ENCODE results near the gene NDUFS8.

NDUFS8 gene

DNA sequence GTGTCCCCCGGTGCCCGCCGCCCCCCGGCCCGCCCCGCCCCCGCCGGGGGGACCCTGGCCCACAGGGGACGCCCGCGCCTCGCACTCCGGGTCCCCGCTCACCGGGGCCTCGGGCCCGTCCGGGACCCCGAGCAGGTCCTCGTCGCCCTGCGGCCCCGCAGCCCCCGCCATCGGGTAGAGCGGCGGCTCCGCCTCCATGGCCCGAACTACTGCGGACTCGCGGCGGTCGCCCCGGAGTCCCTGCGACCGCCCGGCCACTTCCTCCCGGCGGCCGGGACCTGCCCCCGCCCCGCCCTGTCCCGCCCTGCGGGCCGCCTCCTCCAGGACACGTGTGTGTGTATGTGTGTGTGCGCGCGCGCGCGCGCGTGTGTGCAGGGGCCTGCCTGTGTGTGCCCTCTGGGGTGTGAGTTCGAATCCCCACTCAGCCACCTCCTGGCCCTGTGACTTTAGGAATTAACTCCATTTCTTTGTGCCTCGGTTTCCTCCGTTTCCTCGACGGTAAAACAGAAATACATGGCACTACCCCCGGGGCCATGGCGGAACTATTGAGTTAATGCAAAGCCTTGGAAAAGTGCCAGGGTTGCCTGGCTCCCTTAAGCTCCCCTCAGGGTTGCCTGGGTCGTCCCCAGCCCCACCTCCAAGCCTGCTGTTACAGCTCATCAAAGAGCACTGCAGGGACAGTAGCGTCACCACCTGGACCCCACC, 26.5 kb upstream of the NDUFS8 start, which contains the start of gene UNC93B1:
Gene UNC93B1, minus strand, starts transcription at position 252 of the 705 bp plus-strand sequence. Its CDS starts 54 bp downstream, at position 198.
- DNase-seq = no peak

DNA sequence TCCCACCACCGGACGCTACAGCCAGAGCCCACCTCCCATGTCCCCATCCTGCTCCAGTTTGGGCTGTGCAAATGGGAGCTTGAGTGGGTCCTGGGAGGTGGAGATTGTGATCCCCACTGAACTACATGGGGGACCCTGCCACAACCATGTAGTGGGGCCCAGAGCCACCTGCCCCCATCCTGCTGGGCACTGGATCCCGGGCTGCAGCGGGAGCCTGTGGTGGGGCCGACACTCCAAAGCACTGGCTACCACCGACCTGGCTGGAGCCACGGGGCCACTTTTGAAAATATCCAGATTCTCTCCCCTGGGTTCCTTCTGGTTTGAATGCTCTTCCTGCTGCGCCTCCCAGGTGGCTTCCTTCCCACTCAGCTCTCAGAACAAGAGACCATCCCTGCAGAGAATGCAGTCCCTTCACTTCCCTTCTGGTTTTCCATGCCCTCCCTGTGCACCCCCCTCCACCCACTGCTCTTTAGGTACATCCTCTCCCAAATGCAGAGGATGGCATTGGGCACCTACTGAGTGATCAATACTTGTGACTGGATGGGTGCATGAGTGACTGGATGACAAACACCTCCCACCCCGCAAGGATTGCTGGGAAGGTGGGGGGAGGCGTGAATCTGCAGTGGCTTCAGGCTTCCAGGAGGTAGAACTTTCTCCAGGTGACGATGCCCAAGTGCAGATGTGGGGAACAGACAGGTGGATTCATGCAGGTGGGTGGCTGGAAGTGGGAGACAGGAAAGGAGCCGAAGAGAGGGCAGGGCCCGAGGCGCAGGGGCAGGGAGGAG, 25.7 kb upstream of the NDUFS8 start:
- DNase-seq = no peak

DNA sequence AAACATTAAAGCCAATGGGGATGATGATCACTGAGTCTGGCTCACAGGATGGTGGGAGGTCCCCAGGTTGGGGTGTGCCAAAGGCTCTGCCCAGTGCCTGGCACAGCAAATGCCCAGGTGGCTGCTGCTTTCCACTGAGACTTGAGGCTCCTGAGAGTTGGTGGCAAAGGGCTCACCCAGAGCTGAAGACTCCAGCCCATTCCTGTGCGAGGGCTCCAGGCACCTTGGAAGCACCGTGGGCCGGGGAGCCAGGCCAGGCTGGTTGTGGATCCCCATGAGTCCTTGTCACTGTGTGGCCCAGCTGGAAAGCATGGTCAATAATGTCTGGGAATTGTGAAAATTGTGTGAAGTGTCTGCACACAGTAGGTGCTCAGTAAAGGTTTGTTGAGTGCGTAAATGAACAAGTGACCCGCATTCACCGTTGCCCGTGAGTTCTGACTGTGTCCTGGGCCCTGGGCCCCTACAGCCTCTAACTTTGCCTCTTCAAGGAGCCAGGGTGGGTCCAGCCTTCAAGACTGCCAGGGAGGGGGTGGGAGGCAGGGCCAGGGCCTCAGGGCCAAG, 23.8 kb upstream of the NDUFS8 start:
- DNase-seq = no peak

DNA sequence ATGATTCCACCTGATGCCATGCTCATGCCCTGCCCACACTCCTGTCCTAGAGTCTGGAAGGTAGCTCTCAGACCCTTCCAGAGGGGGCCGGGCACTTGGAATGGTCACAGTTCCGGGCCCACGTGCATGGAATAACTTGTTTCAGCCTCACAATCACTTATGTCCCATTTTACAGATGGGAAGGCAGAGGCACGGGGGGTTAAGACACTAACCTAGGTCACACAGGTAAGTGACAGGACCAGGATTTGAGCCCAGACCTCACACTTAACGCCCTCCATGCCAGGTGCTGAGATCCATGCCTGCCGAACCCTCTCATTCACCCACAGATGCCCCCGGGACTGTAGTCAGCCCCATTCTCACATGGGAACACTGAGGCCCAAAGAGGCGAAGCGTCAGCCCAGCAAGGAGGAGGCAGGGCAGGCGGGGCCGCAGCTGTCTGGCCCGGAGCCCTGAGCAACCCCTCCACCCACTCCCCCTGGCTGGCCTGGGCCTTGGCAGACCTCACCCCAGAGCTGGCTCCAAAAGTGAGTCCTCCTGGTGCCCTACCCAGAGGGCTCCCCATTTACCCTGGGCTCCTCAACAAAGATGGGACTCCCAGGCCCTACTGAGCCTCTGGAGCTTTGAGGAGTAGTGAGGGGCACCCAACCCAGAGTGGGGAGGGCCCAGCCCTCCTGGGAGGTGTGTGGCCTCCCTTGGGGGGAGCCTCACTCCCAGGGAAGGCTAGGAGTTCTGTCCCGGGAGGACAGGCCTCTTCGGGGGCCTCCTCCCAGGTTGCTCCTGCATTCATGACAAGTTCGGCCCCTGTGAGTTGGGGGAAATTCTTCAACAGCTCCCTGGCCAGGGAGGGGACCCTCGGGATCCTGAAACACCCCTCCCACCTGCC, 22.7 kb upstream of the NDUFS8 start:
- no peak for DNase-seq

DNA sequence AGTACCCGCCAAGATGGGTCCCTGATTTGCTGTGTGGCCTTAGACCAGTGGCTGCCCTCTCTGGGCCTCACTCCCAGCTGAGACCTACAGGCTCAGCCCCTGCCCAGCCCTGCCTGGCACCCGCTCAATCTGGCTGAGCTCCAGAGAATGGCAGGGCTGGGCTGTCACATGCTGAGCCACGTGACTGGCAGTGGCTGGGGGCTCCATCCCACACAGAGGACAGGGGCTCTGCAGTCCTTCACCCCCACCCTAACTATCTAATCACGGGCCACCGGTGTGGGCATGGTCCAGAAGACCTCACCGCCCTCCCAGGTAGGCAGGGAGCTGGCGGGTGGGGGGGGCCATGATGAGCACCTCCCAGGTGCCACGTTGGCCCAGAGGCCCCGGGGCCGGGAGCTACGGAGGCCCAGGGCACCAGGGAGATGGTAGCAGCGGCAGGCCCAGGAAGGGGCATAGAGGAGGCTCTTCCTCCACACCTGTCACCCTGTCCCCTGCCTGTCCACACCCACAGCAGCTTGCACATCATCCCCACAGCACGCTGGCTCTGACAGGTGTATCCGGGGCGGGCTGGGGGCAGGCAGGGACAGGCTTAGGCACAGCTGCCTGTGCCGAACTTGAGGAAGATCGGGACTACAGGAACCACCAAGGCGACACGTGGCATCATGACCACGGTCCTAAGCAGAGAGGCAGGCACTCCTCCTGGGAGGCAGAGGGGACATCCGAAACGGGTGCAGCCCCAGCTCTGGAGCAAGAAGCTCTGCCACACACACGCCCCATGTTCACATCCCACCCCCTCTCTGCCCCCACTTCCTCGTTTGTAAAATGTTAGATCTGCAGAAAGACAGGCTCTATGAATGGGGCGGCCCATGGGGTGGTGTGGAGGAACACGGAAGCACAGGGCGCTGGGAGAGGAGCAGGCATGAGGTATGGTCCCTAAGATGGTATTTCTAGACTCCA, 21.8 kb upstream of the NDUFS8 start:
- DNase-seq = no peak

DNA sequence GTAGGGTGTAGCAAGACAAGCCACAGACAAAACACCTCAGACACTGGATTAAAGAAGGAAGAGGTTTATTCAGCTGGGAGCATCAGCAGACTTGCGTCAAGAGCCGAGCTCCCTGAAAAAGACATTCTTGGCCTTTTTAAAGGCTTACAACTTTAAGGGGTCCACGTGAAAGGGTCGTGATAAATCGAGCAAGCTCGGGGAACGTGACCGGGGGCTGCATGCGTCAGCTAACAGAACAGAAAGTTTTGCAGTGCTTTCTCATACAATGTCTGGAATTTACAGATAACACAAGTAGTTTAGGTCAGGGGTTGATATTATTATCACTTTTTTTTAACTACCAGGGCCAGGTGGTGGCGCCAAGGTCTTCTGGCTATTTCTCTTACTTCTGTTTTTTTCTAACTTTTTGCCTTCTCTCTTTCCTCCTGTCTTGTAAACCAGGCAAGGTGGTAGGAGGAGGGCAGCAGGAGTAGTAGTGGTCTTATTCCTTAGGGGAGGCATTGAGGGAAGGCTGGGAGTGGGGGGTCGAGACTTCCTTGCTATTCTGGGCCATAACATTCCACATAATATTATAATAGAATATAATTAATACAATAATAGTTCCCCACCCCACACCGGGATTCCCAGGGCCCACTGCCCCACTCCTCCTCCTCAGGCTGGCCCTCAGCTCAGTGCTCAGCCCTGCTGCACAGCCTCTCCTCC, 20.9 kb upstream of the NDUFS8 start:
- DNase-seq = no peak

DNA sequence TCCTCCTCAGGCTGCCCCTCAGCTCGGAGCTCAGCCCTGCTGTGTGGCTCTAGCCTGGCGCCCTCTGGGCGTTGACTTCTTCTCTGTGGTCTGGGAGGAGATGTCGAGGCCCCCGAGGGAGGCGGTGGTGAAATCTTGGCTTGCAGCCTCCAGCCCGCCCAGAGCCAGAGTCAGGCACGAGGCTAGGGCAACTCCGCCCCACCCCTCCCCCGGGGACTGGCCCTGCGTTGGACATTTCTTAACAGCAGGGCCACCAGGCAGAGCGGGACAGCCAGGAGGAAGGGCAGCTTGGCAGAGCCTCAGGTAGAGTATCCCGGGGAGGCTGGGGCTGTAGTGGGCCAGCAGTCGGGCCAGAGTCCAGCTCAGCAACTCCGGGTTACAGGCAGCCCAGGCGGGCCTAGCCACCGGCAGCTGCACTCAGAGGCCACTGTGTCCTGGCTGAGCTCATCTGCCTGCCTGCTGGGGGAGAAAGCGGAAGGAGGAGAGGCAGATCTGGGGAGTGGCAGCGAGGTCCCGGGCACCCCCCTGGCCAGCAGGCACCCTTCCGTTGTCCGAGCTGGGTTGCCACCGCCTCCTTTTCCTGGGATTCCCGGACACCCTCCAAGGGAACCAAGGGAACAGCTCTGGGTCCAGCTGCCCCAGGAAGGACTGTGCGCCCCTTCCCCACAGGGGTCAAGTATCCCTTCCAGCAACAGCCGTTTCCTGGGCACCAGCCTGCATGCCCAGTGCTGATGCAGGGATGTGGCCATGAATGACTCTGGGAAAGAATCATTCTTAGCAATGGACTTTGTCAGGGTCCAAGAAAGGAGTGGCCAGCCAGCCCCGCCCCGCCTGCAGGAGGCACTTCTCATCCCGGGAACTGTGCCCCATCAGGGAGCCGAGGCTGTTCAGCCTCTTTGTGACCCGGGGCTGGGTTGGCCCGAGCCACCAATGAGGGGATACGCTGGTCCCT, 20.1 kb upstream of the NDUFS8 start, which contains the start of gene ALDH3B1:
Gene ALDH3B1, plus strand, starts transcription at position 238 of the 952 bp plus-strand sequence. CDS start 4,971 bp downstream, outside the sequence.
- peak; percentile 85 for DNase-seq

DNA sequence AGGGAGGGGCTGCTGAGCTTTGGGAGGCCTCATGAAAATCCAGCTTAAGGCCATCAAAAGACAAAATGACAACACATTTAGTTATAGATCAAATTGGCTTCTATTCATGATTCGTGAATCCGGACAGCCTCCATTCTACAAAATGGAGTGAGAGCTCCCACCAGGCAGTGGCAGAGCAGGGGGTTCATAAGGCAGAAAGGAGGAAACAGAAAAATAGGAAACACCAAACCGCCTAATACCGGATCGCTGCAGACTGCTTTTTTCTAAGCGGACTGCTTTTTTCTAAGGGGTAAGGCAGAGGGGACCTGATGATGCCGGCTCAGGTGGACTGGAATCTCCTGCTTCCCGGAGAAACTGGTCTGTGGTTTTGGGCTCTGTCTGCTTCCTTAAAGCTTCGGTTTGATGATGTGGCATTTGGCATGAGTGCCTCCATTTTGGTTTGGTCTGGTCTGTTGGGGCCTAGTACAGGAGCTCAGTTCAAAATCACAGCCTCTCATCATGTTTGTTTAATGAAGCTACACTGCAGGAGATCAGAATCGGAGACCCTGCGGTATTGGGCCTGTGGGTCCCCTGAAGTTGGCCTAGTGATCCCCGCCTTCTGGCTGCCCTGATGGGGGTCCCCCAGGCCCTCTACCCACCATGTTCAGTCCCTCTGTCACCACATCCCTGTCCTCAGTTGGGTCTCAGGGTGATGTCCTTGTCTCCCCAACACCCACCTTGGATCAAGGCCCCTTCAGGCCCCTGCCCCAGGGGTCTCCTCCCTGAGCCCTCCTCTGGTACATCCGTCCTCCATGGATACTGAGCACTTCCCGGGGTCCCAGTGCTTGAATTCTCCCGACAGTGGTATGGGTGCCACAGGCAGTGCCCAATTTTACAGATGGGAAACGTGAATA, 19.2 kb upstream of the NDUFS8 start:
- DNase-seq = no peak

DNA sequence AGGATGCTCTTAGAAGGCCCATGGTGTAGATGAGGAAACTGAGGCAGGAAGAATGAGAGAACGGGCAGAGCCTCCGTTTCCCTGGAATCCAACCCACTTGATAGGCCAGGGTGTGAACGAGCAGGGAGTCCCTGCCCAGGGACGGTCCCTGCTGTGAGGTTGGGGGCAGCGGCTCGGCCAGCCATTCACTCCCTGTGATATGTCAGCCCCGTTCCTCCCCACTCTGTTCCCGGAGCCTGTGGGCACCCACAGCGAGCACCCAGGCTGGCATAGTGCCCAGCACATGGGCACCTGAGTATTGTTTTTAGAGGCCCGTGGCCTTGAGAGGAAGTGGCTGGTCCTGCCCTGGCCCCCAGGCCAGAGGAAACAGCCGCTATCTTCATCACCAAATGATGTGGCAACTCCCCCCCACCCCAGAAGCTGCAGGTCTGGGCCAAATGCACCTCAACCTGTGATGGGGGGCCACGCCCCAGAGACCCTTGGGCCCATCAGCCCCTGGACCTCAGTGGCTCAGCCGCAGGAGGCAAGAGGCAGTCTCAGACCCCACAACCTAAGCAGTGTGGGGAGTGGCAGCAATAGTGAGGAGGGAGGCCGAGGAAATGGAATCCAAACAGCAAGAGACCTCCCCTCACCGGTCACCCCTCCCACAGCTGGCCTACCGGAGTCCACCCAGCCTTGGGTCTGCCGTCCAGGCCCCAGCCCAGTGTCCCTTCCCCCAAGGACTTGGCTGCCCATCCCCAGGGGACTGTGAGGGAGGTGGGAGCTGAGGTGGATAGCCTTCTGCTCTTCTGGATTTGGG, 18.2 kb upstream of the NDUFS8 start:
- DNase-seq = no peak

DNA sequence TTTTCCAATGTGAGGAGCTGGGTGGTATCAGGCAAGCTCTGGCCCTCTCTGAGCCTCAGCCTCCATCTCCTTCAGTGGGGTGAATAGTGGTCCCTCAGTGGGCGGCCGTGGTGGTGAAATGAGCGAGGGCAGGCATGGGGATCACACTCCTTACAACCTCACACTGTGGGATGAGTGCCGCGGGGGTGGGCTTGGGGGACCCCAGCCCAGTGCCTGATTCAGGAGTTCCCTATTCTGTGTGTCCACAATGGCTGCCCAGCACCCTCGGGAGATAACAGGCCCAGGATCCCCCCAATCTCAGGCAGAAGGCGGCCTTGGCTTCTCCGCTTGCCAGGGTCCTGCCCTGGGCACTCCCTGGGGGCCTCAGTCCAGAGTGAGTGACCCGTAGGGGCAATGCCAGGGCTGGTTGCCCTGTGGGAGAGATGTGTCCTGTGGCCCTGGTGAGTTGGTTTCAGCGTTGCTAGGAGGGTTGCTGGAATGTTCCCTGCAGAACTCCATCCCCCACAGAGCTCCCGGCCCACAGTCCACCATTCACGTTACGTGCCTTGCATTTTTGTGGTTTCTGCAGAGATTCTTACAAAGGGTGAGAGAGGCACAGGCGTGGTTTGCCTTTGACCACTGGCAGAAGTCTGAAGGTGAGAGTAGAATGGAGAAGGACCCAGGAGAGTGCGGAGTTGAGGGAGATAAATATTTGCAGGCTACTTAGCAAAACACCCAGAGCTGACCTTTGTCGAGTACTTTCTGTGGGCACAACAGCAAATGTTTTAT, 17.5 kb upstream of the NDUFS8 start:
- DNase-seq = no peak

DNA sequence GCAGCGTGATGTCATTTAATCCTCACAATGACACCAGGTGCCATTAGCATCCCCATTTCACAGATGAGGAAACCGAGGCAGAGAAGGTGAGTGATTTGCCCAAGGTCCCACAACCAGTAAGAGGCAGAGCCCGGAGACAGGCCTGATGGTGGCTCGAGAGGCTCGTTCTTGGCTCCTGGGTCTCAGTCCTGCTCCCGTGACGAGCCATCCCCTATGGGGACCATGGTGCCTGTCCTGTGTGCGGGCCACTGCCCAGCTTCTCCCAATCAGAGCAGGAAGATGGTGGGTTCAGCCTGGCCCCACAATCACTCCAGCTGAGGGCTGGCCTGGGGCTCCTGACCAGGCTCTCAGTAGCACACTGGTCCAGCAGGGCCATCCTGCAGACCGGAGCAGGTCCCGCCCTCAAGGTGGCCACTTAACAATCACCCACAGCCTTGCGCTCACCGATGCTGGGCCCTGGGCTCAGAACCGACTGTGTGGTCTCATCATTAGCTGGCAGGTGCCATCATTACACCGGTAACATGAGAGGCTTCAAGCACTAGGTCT, 16.8 kb upstream of the NDUFS8 start:
- no peak for DNase-seq

DNA sequence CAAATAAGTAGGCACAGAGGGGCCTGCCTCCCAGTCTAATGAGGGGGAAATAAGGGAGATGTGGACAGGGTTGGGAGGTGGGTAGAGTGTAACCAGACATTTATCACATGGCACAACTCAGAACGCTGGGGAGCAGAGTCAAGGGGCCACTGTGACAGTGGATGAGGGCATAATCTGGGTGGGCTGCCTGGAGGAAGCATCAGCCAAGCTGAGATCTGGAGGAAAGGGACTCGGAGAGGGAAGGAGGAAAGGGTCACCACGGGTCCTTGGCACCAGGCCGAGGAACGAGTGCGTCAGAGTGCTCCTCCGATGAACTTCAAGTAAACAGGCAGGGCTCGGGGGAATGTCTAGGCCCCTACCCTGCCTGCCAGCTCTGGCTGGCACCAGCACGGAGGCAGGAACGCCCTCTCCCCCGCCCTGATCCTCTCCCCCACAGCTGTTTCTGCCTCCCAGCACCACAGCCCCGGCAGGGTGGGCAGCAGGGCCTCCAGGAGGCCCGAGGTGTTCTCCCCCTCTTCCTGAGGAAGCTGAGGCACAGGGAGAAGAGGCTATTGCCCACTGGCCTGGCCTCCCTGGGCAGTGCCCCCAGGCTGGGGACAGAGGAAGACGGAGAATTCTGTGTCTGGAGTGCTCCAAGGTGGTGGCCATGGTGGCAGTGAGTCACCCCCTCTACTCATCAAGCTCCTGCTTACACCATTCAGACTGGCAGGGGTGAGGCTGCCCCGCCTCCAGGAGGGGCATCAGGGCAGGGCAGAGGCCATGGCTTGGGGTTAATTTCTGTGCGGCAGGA, 16.1 kb upstream of the NDUFS8 start:
- DNase-seq = peak; percentile 42

DNA sequence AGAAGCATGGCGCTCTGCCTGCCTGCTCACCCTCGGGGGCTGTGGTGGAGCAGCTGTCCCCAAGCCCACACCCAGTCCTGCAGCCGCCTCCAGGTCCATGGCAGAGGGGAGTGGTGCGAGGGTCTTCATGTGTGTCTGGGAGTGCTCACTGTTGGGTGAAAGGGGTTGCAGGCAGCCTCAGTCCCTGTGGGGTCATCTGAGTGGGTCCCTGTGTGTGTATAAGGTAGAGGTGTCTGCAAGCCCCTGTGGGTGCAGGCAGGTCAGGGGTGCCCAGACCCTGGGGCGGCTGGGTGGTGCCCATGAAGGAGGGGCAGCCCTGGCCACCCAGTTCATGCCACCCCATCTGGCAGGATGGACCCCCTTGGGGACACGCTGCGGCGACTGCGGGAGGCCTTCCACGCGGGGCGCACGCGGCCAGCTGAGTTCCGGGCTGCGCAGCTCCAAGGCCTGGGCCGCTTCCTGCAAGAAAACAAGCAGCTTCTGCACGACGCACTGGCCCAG, 15.5 kb upstream of the NDUFS8 start:
- no peak for DNase-seq

DNA sequence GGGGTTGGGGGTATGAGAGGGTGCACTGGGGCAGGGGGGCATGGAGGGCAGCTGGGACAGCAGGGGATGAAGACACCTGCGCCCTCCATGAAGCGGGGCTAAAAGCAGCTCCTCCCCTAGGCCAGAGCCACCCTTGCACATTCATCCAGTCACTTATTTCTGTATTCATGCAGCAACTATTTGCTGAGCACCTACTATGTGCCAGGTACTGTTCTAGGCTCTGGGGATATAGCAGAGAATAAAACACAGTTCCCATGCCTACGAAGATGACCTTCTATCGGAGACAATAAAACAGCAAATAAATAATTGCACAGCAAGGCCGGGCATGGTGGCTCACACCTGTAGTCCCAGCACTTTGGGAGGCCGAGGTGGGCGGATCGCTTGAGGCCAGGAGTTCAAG, 15.0 kb upstream of the NDUFS8 start:
- no peak for DNase-seq

DNA sequence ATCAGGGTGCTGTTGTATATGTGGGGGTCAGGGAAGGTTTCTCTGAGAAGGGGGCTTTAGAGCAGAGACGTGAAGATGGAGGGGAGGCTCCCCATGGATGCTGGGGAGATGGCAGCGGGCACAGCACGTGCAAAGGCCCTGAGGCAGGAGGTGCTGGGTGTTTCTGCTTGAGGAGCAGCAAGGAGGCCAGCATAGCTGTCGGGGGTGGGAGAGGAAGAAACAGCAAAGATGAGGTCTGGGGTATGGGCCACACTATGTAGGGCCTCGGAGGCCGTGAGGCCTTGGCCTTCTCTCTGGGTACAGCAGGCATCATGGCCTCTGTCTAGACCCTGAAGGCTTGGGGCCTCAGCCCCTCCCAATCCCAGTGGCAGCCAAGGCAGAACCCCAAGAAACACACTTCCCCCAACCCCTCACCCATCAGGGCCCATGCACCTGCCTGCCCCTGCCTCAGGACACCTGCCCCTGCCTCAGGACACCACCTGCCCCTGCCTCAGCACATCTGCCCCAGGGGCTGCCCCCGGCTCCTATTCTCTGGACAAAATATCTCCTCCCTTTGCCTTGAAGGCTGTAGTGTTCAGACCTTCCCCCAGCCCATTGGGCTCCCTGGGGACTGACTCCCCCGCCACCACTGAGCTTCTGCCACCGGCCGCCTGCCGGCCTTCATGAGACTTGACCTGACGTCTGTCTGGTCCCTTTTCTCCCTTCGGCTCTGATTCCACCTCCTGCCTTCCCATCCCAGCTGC, 14.1 kb upstream of the NDUFS8 start:
- no peak for DNase-seq
